SW 1271 (cell line): Measurements from ENCODE around the gene RABL6.
"Not testable (repeated sequence)": the region's sequence is repeated elsewhere in the genome, so short reads cannot be mapped to it uniquely, and the experiment has no call there.

ENCODE experiments used
- DNase-seq, 2 experiments: peaks; one replicate each; lab custom pipeline; 2025; lab: John Stamatoyannopoulos, UW

The RABL6 gene

GRCh38 chr9:136794281-136794999 lies 13.3 kb upstream of the RABL6 start:
- DNase-seq = no peak

GRCh38 chr9:136795000-136795348 lies 12.8 kb upstream of the RABL6 start:
- no peak for DNase-seq

GRCh38 chr9:136796238-136796774 lies 11.4 kb upstream of the RABL6 start, which contains the start of gene CCDC183:
Gene CCDC183 (plus strand): TSS chr9:136796338. CDS start chr9:136796398, 60 bp downstream.
- no peak for DNase-seq

- DNase-seq = not testable (repeated sequence)
These were observed 10.9 kb upstream of the RABL6 start for GRCh38 chr9:136796775-136797347.

GRCh38 chr9:136798708-136799078 lies 9.1 kb upstream of the RABL6 start:
- no peak for DNase-seq

GRCh38 chr9:136799079-136799853 lies 8.5 kb upstream of the RABL6 start:
- DNase-seq = no peak

GRCh38 chr9:136799854-136800657 lies 7.7 kb upstream of the RABL6 start:
- DNase-seq = peak; percentile 75 to 85

GRCh38 chr9:136802321-136802720 lies 5.4 kb upstream of the RABL6 start:
- no peak for DNase-seq

- DNase-seq = not testable (repeated sequence)
These were observed 4.7 kb upstream of the RABL6 start for GRCh38 chr9:136803009-136803550.

GRCh38 chr9:136803551-136804508 lies 3.9 kb upstream of the RABL6 start:
- DNase-seq = no peak

- DNase-seq = no peak
These were observed 3.1 kb upstream of the RABL6 start for GRCh38 chr9:136804509-136805206.

GRCh38 chr9:136805207-136805740 lies 2.5 kb upstream of the RABL6 start:
- DNase-seq = no peak

GRCh38 chr9:136806067-136806466 lies 1.7 kb upstream of the RABL6 start:
- no peak for DNase-seq

GRCh38 chr9:136806631-136807201 lies 1.0 kb upstream of the RABL6 start:
- DNase-seq = no peak

- DNase-seq = no peak
These were observed 492 bp downstream of the RABL6 start for GRCh38 chr9:136808075-136808805.

GRCh38 chr9:136808806-136809158 lies 1.0 kb downstream of the RABL6 start:
- no peak for DNase-seq

- no peak for DNase-seq
These were observed 7.1 kb downstream of the RABL6 start for GRCh38 chr9:136814725-136815421.

- no peak for DNase-seq
These were observed 7.7 kb downstream of the RABL6 start for GRCh38 chr9:136815422-136815782.
